HCT116 (cell line): ENCODE measurements around the gene BRPF3.

ENCODE experiments used
- CBX3 ChIP-seq: IDR thresholded peaks from 2 replicates; pipeline ENCODE4 v1.6.1; 2012; ENCODE audit warnings: low read depth
- EGR1 ChIP-seq: IDR thresholded peaks from 2 replicates; pipeline ENCODE4 v1.6.1; 2012; ENCODE audit warnings: low read depth
- EZH2 ChIP-seq: fragments of 200-600 bp; sonication (generic); IDR thresholded peaks from 2 replicates; pipeline ENCODE4 v1.6.1; 2017; ENCODE audit warnings: antibody characterized with exemption, mixed run types
- EZH2phosphoT487 ChIP-seq: fragments of 200-600 bp; IDR thresholded peaks from 2 replicates; pipeline ENCODE4 v1.6.1; 2018; ENCODE audit warnings: antibody characterized with exemption, borderline replicate concordance
- POLR2A ChIP-seq: IDR thresholded peaks from 2 replicates; pipeline ENCODE4 v1.7.0; 2011; ENCODE audit warnings: borderline replicate concordance; ENCODE audit not compliant: insufficient read depth, insufficient read length; ENCODE audit errors: extremely low read depth
- POLR2AphosphoS5 ChIP-seq: IDR thresholded peaks from 2 replicates; pipeline ENCODE4 v1.6.1; 2011; ENCODE audit warnings: mild to moderate bottlenecking, low read depth, low read length, moderate library complexity
- SIN3A ChIP-seq: IDR thresholded peaks from 2 replicates; pipeline ENCODE4 v1.6.1; 2012; ENCODE audit warnings: low read depth
- SP1 ChIP-seq: IDR thresholded peaks from 2 replicates; pipeline ENCODE4 v1.6.1; 2012; ENCODE audit warnings: low read depth
- SRF ChIP-seq: IDR thresholded peaks from 2 replicates; pipeline ENCODE4 v1.6.1; 2012; ENCODE audit warnings: low read depth
- ZNF274 ChIP-seq: fragments of 200-500 bp; sonication (Bioruptor generic); IDR thresholded peaks from 2 replicates; pipeline ENCODE4 v1.6.1; 2014; ENCODE audit warnings: mild to moderate bottlenecking, low read depth, low read length, inconsistent platforms
- TF ChIP-seq, protein P1 (sequence below), 3 experiments: fragments of 200-600 bp in 1 of 3; sonication (generic) in 1 of 3; IDR thresholded peaks in 2 of 3; conservative IDR thresholded peaks in 1 of 3; 2 replicates each; pipeline ENCODE4 v1.5.1; 2012 to 2017; ENCODE audit warnings: low read depth in 2 of 3, low read length in 2 of 3, antibody characterized with exemption in 1 of 3, borderline replicate concordance in 1 of 3, control low read depth in 1 of 3, mild to moderate bottlenecking in 1 of 3, mixed read lengths in 1 of 3, mixed run types in 1 of 3, moderate library complexity in 1 of 3; ENCODE audit not compliant: insufficient read depth in 1 of 3
- TF ChIP-seq, protein P2 (sequence below): IDR thresholded peaks from 2 replicates; pipeline ENCODE4 v1.6.1; 2012
- TF ChIP-seq, protein P3 (sequence below): IDR thresholded peaks from 2 replicates; pipeline ENCODE4 v1.6.1; 2011; ENCODE audit warnings: mild to moderate bottlenecking, low read length, moderate library complexity; ENCODE audit not compliant: insufficient replicate concordance; ENCODE audit errors: extremely low read depth
- TF ChIP-seq, protein P4 (sequence below): IDR thresholded peaks from 2 replicates; pipeline ENCODE4 v1.6.1; 2012

DNA sequence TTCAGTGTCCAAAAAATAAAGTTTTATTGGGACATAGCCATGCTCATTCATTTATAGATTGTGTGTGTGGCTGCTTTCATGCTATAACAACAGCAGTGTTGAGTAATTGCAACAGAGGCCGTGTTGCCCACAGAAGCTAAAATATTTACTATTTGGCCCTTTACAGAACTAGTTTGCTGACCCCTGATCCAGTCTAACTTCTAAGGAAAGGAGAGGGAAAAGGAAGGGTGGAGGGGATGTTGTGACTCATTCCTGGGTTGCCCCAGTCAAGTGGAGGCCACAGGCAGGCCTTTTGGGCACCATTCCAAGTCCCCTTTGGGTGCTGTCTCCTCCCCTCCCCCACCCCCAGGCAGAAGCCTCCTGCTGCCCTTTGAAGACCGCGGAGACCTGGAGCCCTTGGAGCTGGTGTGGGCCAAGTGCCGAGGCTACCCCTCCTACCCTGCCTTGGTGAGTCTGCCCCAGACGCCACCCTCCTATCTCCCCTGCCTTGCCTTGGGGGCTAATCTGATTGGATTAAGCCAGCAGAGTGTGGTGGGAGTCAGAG, 28.4 kb downstream of the BRPF3 start:
- TF ChIP-seq ZNF274 (no peak), SIN3A (no peak), EZH2phosphoT487 (no peak), CBX3 (no peak), POLR2AphosphoS5 (no peak), POLR2A (no peak), EZH2 (no peak), SP1 (no peak), SRF (no peak), EGR1 (no peak)
- TF ChIP-seq, protein P1, sequence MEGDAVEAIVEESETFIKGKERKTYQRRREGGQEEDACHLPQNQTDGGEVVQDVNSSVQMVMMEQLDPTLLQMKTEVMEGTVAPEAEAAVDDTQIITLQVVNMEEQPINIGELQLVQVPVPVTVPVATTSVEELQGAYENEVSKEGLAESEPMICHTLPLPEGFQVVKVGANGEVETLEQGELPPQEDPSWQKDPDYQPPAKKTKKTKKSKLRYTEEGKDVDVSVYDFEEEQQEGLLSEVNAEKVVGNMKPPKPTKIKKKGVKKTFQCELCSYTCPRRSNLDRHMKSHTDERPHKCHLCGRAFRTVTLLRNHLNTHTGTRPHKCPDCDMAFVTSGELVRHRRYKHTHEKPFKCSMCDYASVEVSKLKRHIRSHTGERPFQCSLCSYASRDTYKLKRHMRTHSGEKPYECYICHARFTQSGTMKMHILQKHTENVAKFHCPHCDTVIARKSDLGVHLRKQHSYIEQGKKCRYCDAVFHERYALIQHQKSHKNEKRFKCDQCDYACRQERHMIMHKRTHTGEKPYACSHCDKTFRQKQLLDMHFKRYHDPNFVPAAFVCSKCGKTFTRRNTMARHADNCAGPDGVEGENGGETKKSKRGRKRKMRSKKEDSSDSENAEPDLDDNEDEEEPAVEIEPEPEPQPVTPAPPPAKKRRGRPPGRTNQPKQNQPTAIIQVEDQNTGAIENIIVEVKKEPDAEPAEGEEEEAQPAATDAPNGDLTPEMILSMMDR (IDR thresholded peaks at IDR 0.05 in 2 of 3, conservative IDR thresholded peaks at IDR 0.05 in 1 of 3; ENCODE audit: borderline replicate concordance in 1 of 3, insufficient read depth in 1 of 3, low read depth in 2 of 3, low read length in 2 of 3): no peak
- TF ChIP-seq, protein P2, sequence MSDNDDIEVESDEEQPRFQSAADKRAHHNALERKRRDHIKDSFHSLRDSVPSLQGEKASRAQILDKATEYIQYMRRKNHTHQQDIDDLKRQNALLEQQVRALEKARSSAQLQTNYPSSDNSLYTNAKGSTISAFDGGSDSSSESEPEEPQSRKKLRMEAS: no peak
- TF ChIP-seq, protein P3, sequence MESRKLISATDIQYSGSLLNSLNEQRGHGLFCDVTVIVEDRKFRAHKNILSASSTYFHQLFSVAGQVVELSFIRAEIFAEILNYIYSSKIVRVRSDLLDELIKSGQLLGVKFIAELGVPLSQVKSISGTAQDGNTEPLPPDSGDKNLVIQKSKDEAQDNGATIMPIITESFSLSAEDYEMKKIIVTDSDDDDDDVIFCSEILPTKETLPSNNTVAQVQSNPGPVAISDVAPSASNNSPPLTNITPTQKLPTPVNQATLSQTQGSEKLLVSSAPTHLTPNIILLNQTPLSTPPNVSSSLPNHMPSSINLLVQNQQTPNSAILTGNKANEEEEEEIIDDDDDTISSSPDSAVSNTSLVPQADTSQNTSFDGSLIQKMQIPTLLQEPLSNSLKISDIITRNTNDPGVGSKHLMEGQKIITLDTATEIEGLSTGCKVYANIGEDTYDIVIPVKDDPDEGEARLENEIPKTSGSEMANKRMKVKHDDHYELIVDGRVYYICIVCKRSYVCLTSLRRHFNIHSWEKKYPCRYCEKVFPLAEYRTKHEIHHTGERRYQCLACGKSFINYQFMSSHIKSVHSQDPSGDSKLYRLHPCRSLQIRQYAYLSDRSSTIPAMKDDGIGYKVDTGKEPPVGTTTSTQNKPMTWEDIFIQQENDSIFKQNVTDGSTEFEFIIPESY: no peak
- TF ChIP-seq, protein P4, sequence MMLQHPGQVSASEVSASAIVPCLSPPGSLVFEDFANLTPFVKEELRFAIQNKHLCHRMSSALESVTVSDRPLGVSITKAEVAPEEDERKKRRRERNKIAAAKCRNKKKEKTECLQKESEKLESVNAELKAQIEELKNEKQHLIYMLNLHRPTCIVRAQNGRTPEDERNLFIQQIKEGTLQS: no peak
